ENCODE results near the gene RPL29. TPM values are rescaled to one million over a fixed set of nuclear protein-coding genes. Genes with fewer than 3 reads are reported as not detected.
"Not testable (repeated sequence)": the region's sequence is repeated elsewhere in the genome, so short reads cannot be mapped to it uniquely, and the experiment has no call there.

Gene RPL29
- total and polyA plus RNA-seq, 9 donors = 2,497 to 3,484 (median 2,953) TPM

- no peak overlapping the region for H3K4me3 ChIP-seq (ENCODE audit: low read length)
- peaks cover 41% of the 10 kb centered on the region for H3K4me1 ChIP-seq (ENCODE audit: control insufficient read depth, insufficient read depth, low read length)
- no peaks in the 10 kb centered on the region for H3K9me3 ChIP-seq (replicated peaks; ENCODE audit: control insufficient read depth, low read depth, low read length)
- H3K27ac ChIP-seq (ENCODE audit: low read length) = no peak overlapping the region
- no peaks in the 10 kb centered on the region for H3K27me3 ChIP-seq (ENCODE audit: control insufficient read depth, insufficient read depth, low read length)
- DNase-seq = no peak
- H3K36me3 ChIP-seq (ENCODE audit: control insufficient read depth, insufficient read depth, low read length) = no peaks in the 10 kb centered on the region
- 80% methylated on average over 6 of the region's 6 CpGs for WGBS (ENCODE audit: insufficient coverage)
Measured at GRCh38 chr3:52038227-52038626, 42.5 kb upstream of the RPL29 start.

- DNase-seq = no peak
- no peaks in the 10 kb centered on the region for H3K27me3 ChIP-seq (ENCODE audit: control insufficient read depth, insufficient read depth, low read length)
- no peak overlapping the region for H3K27ac ChIP-seq (ENCODE audit: low read length)
- WGBS (ENCODE audit: insufficient coverage) = 79% methylated on average over 3 of the region's 4 CpGs
- no peaks in the 10 kb centered on the region for H3K36me3 ChIP-seq (ENCODE audit: control insufficient read depth, insufficient read depth, low read length)
- H3K4me3 ChIP-seq (ENCODE audit: low read length) = no peak overlapping the region
- H3K4me1 ChIP-seq (ENCODE audit: control insufficient read depth, insufficient read depth, low read length) = peaks cover 51% of the 10 kb centered on the region
- no peaks in the 10 kb centered on the region for H3K9me3 ChIP-seq (replicated peaks; ENCODE audit: control insufficient read depth, low read depth, low read length)
Measured at GRCh38 chr3:52037291-52037690, 41.6 kb upstream of the RPL29 start.

GRCh38 chr3:52036829-52037228 is 41.1 kb upstream of the RPL29 start:
- Histone ChIP-seq H3K4me1 (ENCODE audit: control insufficient read depth, insufficient read depth, low read length) (peaks cover 55% of the 10 kb centered on the region), H3K9me3 (replicated peaks; ENCODE audit: control insufficient read depth, low read depth, low read length) (no peaks in the 10 kb centered on the region), H3K27ac (ENCODE audit: low read length) (no peak overlapping the region), H3K4me3 (ENCODE audit: low read length) (no peak overlapping the region), H3K27me3 (ENCODE audit: control insufficient read depth, insufficient read depth, low read length) (no peaks in the 10 kb centered on the region), H3K36me3 (ENCODE audit: control insufficient read depth, insufficient read depth, low read length) (no peaks in the 10 kb centered on the region)
- 16% methylated on average over 3 of the region's 5 CpGs for WGBS (ENCODE audit: insufficient coverage)
- DNase-seq = no peak

- Histone ChIP-seq H3K27ac (ENCODE audit: low read length) (no peak overlapping the region), H3K4me1 (ENCODE audit: control insufficient read depth, insufficient read depth, low read length) (peaks cover 55% of the 10 kb centered on the region), H3K36me3 (ENCODE audit: control insufficient read depth, insufficient read depth, low read length) (no peaks in the 10 kb centered on the region), H3K9me3 (replicated peaks; ENCODE audit: control insufficient read depth, low read depth, low read length) (no peaks in the 10 kb centered on the region), H3K4me3 (ENCODE audit: low read length) (no peak overlapping the region), H3K27me3 (ENCODE audit: control insufficient read depth, insufficient read depth, low read length) (no peaks in the 10 kb centered on the region)
- WGBS (ENCODE audit: insufficient coverage) = 80% methylated on average over 1 of the region's 5 CpGs
- no peak for DNase-seq
Measured at GRCh38 chr3:52036222-52036694, 40.6 kb upstream of the RPL29 start.

GRCh38 chr3:52034651-52035050 is 39.0 kb upstream of the RPL29 start:
- Histone ChIP-seq H3K27ac (ENCODE audit: low read length) (no peak overlapping the region), H3K27me3 (ENCODE audit: control insufficient read depth, insufficient read depth, low read length) (no peaks in the 10 kb centered on the region), H3K4me3 (ENCODE audit: low read length) (no peak overlapping the region), H3K9me3 (replicated peaks; ENCODE audit: control insufficient read depth, low read depth, low read length) (no peaks in the 10 kb centered on the region), H3K36me3 (ENCODE audit: control insufficient read depth, insufficient read depth, low read length) (no peaks in the 10 kb centered on the region), H3K4me1 (ENCODE audit: control insufficient read depth, insufficient read depth, low read length) (peaks cover 51% of the 10 kb centered on the region)
- DNase-seq = no peak
- 83% methylated on average over 3 of the region's 3 CpGs for WGBS (ENCODE audit: insufficient coverage)

GRCh38 chr3:52034212-52034611 is 38.5 kb upstream of the RPL29 start:
- Histone ChIP-seq H3K4me3 (ENCODE audit: low read length) (no peak overlapping the region), H3K27ac (ENCODE audit: low read length) (no peak overlapping the region), H3K27me3 (ENCODE audit: control insufficient read depth, insufficient read depth, low read length) (no peaks in the 10 kb centered on the region), H3K4me1 (ENCODE audit: control insufficient read depth, insufficient read depth, low read length) (peaks cover 48% of the 10 kb centered on the region), H3K36me3 (ENCODE audit: control insufficient read depth, insufficient read depth, low read length) (no peaks in the 10 kb centered on the region), H3K9me3 (replicated peaks; ENCODE audit: control insufficient read depth, low read depth, low read length) (no peaks in the 10 kb centered on the region)
- 67% methylated on average over 1 of the region's 5 CpGs for WGBS (ENCODE audit: insufficient coverage)
- no peak for DNase-seq

GRCh38 chr3:52033748-52034147 is 38.1 kb upstream of the RPL29 start:
- H3K4me1 ChIP-seq (ENCODE audit: control insufficient read depth, insufficient read depth, low read length) = peaks cover 48% of the 10 kb centered on the region
- WGBS (ENCODE audit: insufficient coverage) = 100% methylated on average over 2 of the region's 6 CpGs
- H3K36me3 ChIP-seq (ENCODE audit: control insufficient read depth, insufficient read depth, low read length); H3K4me3 ChIP-seq (ENCODE audit: low read length); H3K27me3 ChIP-seq (ENCODE audit: control insufficient read depth, insufficient read depth, low read length); H3K9me3 ChIP-seq (replicated peaks; ENCODE audit: control insufficient read depth, low read depth, low read length); H3K27ac ChIP-seq (ENCODE audit: low read length); DNase-seq: not testable (repeated sequence)

GRCh38 chr3:52032702-52033408 is 37.2 kb upstream of the RPL29 start:
- peak overlapping the region; percentile 40 for H3K27ac ChIP-seq (ENCODE audit: low read length)
- no peaks in the 10 kb centered on the region for H3K36me3 ChIP-seq (ENCODE audit: control insufficient read depth, insufficient read depth, low read length)
- H3K27me3 ChIP-seq (ENCODE audit: control insufficient read depth, insufficient read depth, low read length) = no peaks in the 10 kb centered on the region
- peaks cover 51% of the 10 kb centered on the region for H3K4me1 ChIP-seq (ENCODE audit: control insufficient read depth, insufficient read depth, low read length)
- H3K4me3 ChIP-seq (ENCODE audit: low read length) = no peak overlapping the region
- no peak for DNase-seq
- WGBS (ENCODE audit: insufficient coverage) = 59% methylated on average over 8 of the region's 11 CpGs
- no peaks in the 10 kb centered on the region for H3K9me3 ChIP-seq (replicated peaks; ENCODE audit: control insufficient read depth, low read depth, low read length)

- Histone ChIP-seq H3K4me3 (ENCODE audit: low read length) (no peak overlapping the region), H3K36me3 (ENCODE audit: control insufficient read depth, insufficient read depth, low read length) (no peaks in the 10 kb centered on the region), H3K27me3 (ENCODE audit: control insufficient read depth, insufficient read depth, low read length) (no peaks in the 10 kb centered on the region), H3K4me1 (ENCODE audit: control insufficient read depth, insufficient read depth, low read length) (peaks cover 47% of the 10 kb centered on the region), H3K9me3 (replicated peaks; ENCODE audit: control insufficient read depth, low read depth, low read length) (no peaks in the 10 kb centered on the region), H3K27ac (ENCODE audit: low read length) (no peak overlapping the region)
- WGBS (ENCODE audit: insufficient coverage) = 77% methylated on average over 8 of the region's 10 CpGs
- no peak for DNase-seq
Measured at GRCh38 chr3:52031896-52032295, 36.2 kb upstream of the RPL29 start.

GRCh38 chr3:52030714-52031310 is 35.1 kb upstream of the RPL29 start:
- no peak overlapping the region for H3K27ac ChIP-seq (ENCODE audit: low read length)
- H3K4me1 ChIP-seq (ENCODE audit: control insufficient read depth, insufficient read depth, low read length) = peaks cover 54% of the 10 kb centered on the region
- H3K36me3 ChIP-seq (ENCODE audit: control insufficient read depth, insufficient read depth, low read length) = no peaks in the 10 kb centered on the region
- H3K27me3 ChIP-seq (ENCODE audit: control insufficient read depth, insufficient read depth, low read length) = no peaks in the 10 kb centered on the region
- no peak overlapping the region for H3K4me3 ChIP-seq (ENCODE audit: low read length)
- WGBS (ENCODE audit: insufficient coverage) = 65% methylated on average over 3 of the region's 11 CpGs
- H3K9me3 ChIP-seq (replicated peaks; ENCODE audit: control insufficient read depth, low read depth, low read length) = no peaks in the 10 kb centered on the region
- no peak for DNase-seq

Measured in muscle of leg (tissue), 11 donors.